Kidney (tissue), 14 donors: ENCODE data around the gene EEFSEC. TPM values are rescaled to one million over a fixed set of nuclear protein-coding genes. Genes with fewer than 3 reads are reported as not detected.
A peak's percentile ranks its signal among the peaks of the same experiment; 100 is the strongest.

Experiments
- DNase-seq, 5 donors: peaks; one replicate each; pipeline ENCODE4 v3.0.0-alpha.2; 2013 to 2020
- FAIRE-seq: peaks from 2 replicates; lab custom pipeline; 2012; peaks lifted over from hg19 to GRCh38; lab: Jason Lieb, UNC
- H3K27ac ChIP-seq, 2 donors: one replicate each; pipeline ENCODE4 v1.7.0; 2013; ENCODE audit warnings: low read depth in 2 of 2, low read length in 2 of 2, inconsistent platforms in 1 of 2
- H3K27me3 ChIP-seq: one replicate; pipeline ENCODE4 v1.7.1; 2013; ENCODE audit warnings: low read length, inconsistent platforms; ENCODE audit not compliant: control insufficient read depth, insufficient read depth
- H3K36me3 ChIP-seq, 3 donors: one replicate each; pipeline versions ENCODE4 v1.7.0 to v1.7.1; 2013; ENCODE audit warnings: low read length in 3 of 3, control low read depth in 1 of 3, inconsistent platforms in 1 of 3; ENCODE audit not compliant: insufficient read depth in 3 of 3, control insufficient read depth in 2 of 3
- H3K4me1 ChIP-seq, 3 donors: one replicate each; pipeline versions ENCODE4 v1.7.0 to v1.7.1; 2013; ENCODE audit warnings: low read length in 3 of 3, inconsistent platforms in 1 of 3, low read depth in 1 of 3; ENCODE audit not compliant: control insufficient read depth in 2 of 3, insufficient read depth in 2 of 3
- H3K4me3 ChIP-seq, 3 donors: one replicate each; pipeline versions ENCODE4 v1.7.0 to v1.8.1; 2013; ENCODE audit warnings: low read length in 3 of 3, control low read depth in 1 of 3, inconsistent platforms in 1 of 3
- H3K9ac ChIP-seq, 3 donors: one replicate each; pipeline versions ENCODE4 v1.7.0 to v1.7.1; 2013; ENCODE audit warnings: low read length in 3 of 3, control low read depth in 1 of 3, inconsistent platforms in 1 of 3
- H3K9me3 ChIP-seq, 3 donors: one replicate each; pipeline versions ENCODE4 v1.7.0 to v1.7.1; 2013; ENCODE audit warnings: low read length in 3 of 3, control low read depth in 1 of 3, inconsistent platforms in 1 of 3; ENCODE audit not compliant: control insufficient read depth in 2 of 3, insufficient read depth in 1 of 3
- CTCF ChIP-seq: IDR thresholded peaks from 3 replicates; pipeline ENCODE4 v1.5.1; 2012; ENCODE audit warnings: mild to moderate bottlenecking, moderate library complexity, borderline replicate concordance; ENCODE audit not compliant: insufficient read depth; ENCODE audit errors: extremely low read depth
- intact Hi-C: fragments of 100-400 bp; cut with DNase I; formaldehyde crosslinking; loops from one replicate; pipeline ENCODE4 v1.11.1; 2022
- polyA plus RNA-seq: library from polyadenylated mRNA; stranded (reverse); fragments of 350-450 nt; fragmentation: Illumina TruSeq; extraction: RNeasy Lipid Tissue Mini Kit (QIAGEN cat#74804); gene quantifications from one replicate; pipeline ENCODE4 v1.2.3, GENCODE V29; 2014; ENCODE audit warnings: low read depth, low replicate concordance; ENCODE audit not compliant: insufficient read depth
- total RNA-seq: library from RNA; stranded (reverse); fragmentation: NEBNext Ultra II Directional; extraction: Animal tissue kit (Norgen Biotek cat#: 25700); gene quantifications from one replicate; pipeline ENCODE4 v1.2.1, GENCODE V29; 2021
- donor health status: control.
- donor health status: control.
- donor health status: control.
- donor health status: control.
- donor health status: control.
- donor health status: DM: yes; HTN: yes; CAD: no.
- donor health status: Normal renal cell carcinoma (clear cell type).

Gene EEFSEC
- total and polyA plus RNA-seq, 2 donors from 2014 or later: 15.2 to 23.2 TPM

- Histone ChIP-seq H3K36me3 (no peaks in the 10 kb centered on the region), H3K27me3 (no peaks in the 10 kb centered on the region), H3K4me3 (no peak overlapping the region), H3K9me3 (no peaks in the 10 kb centered on the region), H3K9ac (no peak overlapping the region), H3K27ac (no peak overlapping the region), H3K4me1 (peaks cover 0 to 2% (median 0%) of the 10 kb centered on the region in 3 donors)
- intact Hi-C loops: no loop called here
- FAIRE-seq (no peak), DNase-seq (peak in 3 of 5 donors; percentile 41 to 48 (median 46))
- TF ChIP-seq CTCF: no peak
Measured at GRCh38 chr3:128404276-128405068, 251.2 kb downstream of the EEFSEC start.

GRCh38 chr3:128405554-128406277 lies 252.4 kb downstream of the EEFSEC start:
- DNase-seq: no peak

GRCh38 chr3:128407247-128407646 lies 254.0 kb downstream of the EEFSEC start:
- no peak for FAIRE-seq
- no peaks in the 10 kb centered on the region for H3K9me3 ChIP-seq
- intact Hi-C loops: no loop called here
- no peak for DNase-seq
- H3K27ac ChIP-seq: no peak overlapping the region
- no peaks in the 10 kb centered on the region for H3K27me3 ChIP-seq
- no peak for TF ChIP-seq CTCF
- no peak overlapping the region for H3K9ac ChIP-seq
- peaks cover 0 to 2% (median 0%) of the 10 kb centered on the region in 3 donors for H3K4me1 ChIP-seq
- no peak overlapping the region for H3K4me3 ChIP-seq
- no peaks in the 10 kb centered on the region for H3K36me3 ChIP-seq

More at GRCh38 chr3:128405554-128406277, 252.4 kb downstream of the EEFSEC start:
- Histone ChIP-seq H3K4me3 (no peak overlapping the region), H3K36me3 (no peaks in the 10 kb centered on the region), H3K9ac (no peak overlapping the region), H3K27ac (no peak overlapping the region), H3K27me3 (no peaks in the 10 kb centered on the region), H3K9me3 (no peaks in the 10 kb centered on the region), H3K4me1 (peaks cover 0 to 2% (median 0%) of the 10 kb centered on the region in 3 donors)
- TF ChIP-seq CTCF: no peak
- intact Hi-C loops: no loop called here
- no peak for FAIRE-seq
